Naive thymus-derived CD4-positive, alpha-beta T cell (primary cell): ENCODE measurements around the gene POLN. TPM values are rescaled to one million over a fixed set of nuclear protein-coding genes. Genes with fewer than 3 reads are reported as not detected.

ENCODE experiments used
- ATAC-seq: fragments of 150-1000 bp; cut with Tn5 transposase; 2 replicates; pipeline ENCODE4 v1.10.0; 2021; ENCODE audit warnings: mild to moderate bottlenecking, moderate library complexity
- CTCF ChIA-PET: fragments of 350-600 bp; sonication (Branson Sonifier 250); formaldehyde crosslinking; loops from one replicate; lab custom pipeline; 2021; ENCODE audit warnings: antibody characterized with exemption; lab: Charles Lee
- POLR2A ChIA-PET: fragments of 350-600 bp; sonication (Branson Sonifier 250); formaldehyde crosslinking; loops from one replicate; lab custom pipeline; 2021; ENCODE audit warnings: antibody characterized with exemption, inconsistent platforms; lab: Charles Lee
- DNase-seq, 9 donors: peaks; one replicate each; pipeline versions ENCODE4 v3.0.0 to v3.0.0-alpha.2; 2020 to 2022; ENCODE audit warnings: mixed read lengths in 1 of 9
- H3K27ac ChIP-seq: one replicate; pipeline ENCODE4 v1.7.0; 2013; ENCODE audit warnings: mild to moderate bottlenecking, low read depth, low read length, moderate library complexity
- H3K27me3 ChIP-seq, 2 donors: one replicate each; pipeline ENCODE4 v1.7.0; 2013; ENCODE audit warnings: low read length in 2 of 2, mild to moderate bottlenecking in 2 of 2, moderate library complexity in 2 of 2; ENCODE audit not compliant: control insufficient read depth in 2 of 2, insufficient read depth in 2 of 2
- H3K36me3 ChIP-seq, 3 experiments: 1 replicate in 2 of 3; 2 replicates in 1 of 3; pipeline ENCODE4 v1.7.0; 2013; ENCODE audit warnings: low read length in 3 of 3, mild to moderate bottlenecking in 3 of 3, moderate library complexity in 1 of 3; ENCODE audit not compliant: insufficient read depth in 3 of 3, control insufficient read depth in 2 of 3
- H3K4me1 ChIP-seq, 2 donors: one replicate each; pipeline ENCODE4 v1.7.0; 2013; ENCODE audit warnings: low read length in 2 of 2, mild to moderate bottlenecking in 2 of 2, moderate library complexity in 1 of 2; ENCODE audit not compliant: control insufficient read depth in 2 of 2, insufficient read depth in 2 of 2
- H3K4me3 ChIP-seq: 2 replicates; pipeline ENCODE4 v1.7.0; 2013; ENCODE audit warnings: mild to moderate bottlenecking, low read length
- H3K9me3 ChIP-seq, 3 experiments: 1 replicate in 2 of 3; 2 replicates in 1 of 3; pipeline ENCODE4 v1.7.0; 2013; ENCODE audit warnings: low read length in 3 of 3; ENCODE audit not compliant: control insufficient read depth in 2 of 3
- H3K27ac Mint-ChIP-seq, 9 donors: one replicate each; pipeline ENCODE4 v1.8.0; 2020 to 2022; ENCODE audit warnings: mixed read lengths in 9 of 9, mild to moderate bottlenecking in 8 of 9, moderate library complexity in 5 of 9, inconsistent platforms in 2 of 9
- H3K27me3 Mint-ChIP-seq, 5 donors: one replicate each; pipeline ENCODE4 v1.8.0; 2021 to 2022; ENCODE audit warnings: mixed read lengths in 5 of 5, mild to moderate bottlenecking in 1 of 5
- H3K36me3 Mint-ChIP-seq, 5 donors: one replicate each; pipeline ENCODE4 v1.8.0; 2020 to 2022; ENCODE audit warnings: mixed read lengths in 5 of 5, mild to moderate bottlenecking in 3 of 5, inconsistent platforms in 1 of 5
- H3K4me1 Mint-ChIP-seq, 7 donors: one replicate each; pipeline ENCODE4 v1.8.0; 2020 to 2022; ENCODE audit warnings: mixed read lengths in 7 of 7, mild to moderate bottlenecking in 3 of 7, inconsistent platforms in 1 of 7
- H3K4me3 Mint-ChIP-seq, 10 donors: one replicate each; pipeline ENCODE4 v1.8.0; 2020 to 2022; ENCODE audit warnings: mild to moderate bottlenecking in 10 of 10, mixed read lengths in 10 of 10, moderate library complexity in 6 of 10, inconsistent platforms in 2 of 10
- H3K9me3 Mint-ChIP-seq, 11 donors: one replicate each; pipeline ENCODE4 v1.8.0; 2020 to 2022; ENCODE audit warnings: mixed read lengths in 11 of 11, mild to moderate bottlenecking in 4 of 11, inconsistent platforms in 1 of 11, moderate library complexity in 1 of 11
- intact Hi-C, 2 donors: fragments of 100-400 bp; cut with micrococcal nuclease; formaldehyde crosslinking; loops; one replicate each; pipeline ENCODE4 v1.15.1; 2023
- polyA plus RNA-seq, 2 donors: library from polyadenylated mRNA; unstranded; fragments of 300-500 nt; fragmentation: Illumina TruSeq; gene quantifications; one replicate each; pipeline ENCODE4 v1.2.3, GENCODE V29; 2021
- total RNA-seq, 6 experiments: library from RNA in 5 of 6; stranded (reverse) in 5 of 6; gene quantifications; 1 replicate in 5 of 6; 2 replicates in 1 of 6; pipeline ENCODE4 v1.2.3 and lab custom pipeline; 2021 to 2026

POLN gene
- total and polyA plus RNA-seq, 7 experiments from 2014 or later, result 0.17 to 5.4 (median 2.9) TPM

GRCh38 chr4:2268357-2269205 is 26.7 kb upstream of the POLN start:
- intact Hi-C loops, result no loop called here
- Histone ChIP-seq H3K4me3 (no peak overlapping the region), H3K9me3 (no peaks in the 10 kb centered on the region), H3K4me1 (no peaks in the 10 kb centered on the region), H3K27ac (no peak overlapping the region), H3K36me3 (no peaks in the 10 kb centered on the region), H3K27me3 (no peaks in the 10 kb centered on the region)
- Mint-ChIP-seq H3K27me3 (no peaks in the 10 kb centered on the region), H3K4me1 (peaks cover 0 to 4% (median under 1%) of the 10 kb centered on the region in 7 donors), H3K9me3 (peaks cover 0 to 1% (median 0%) of the 10 kb centered on the region in 11 donors), H3K36me3 (peaks cover 0 to 8% (median 3%) of the 10 kb centered on the region in 5 donors), H3K4me3 (no peak overlapping the region), H3K27ac (peak overlapping the region in 1 of 9 donors; percentile 25)
- CTCF ChIA-PET, result no interaction called here
- POLR2A ChIA-PET, result interaction anchor here (1.3 kb wide), 1 partner anchor 125 kb away, joined by 3 read pairs; no protein-coding TSS in a partner anchor
- DNase-seq, result no peak
- no peak for ATAC-seq

- Histone ChIP-seq H3K27me3 (no peaks in the 10 kb centered on the region), H3K27ac (no peak overlapping the region), H3K36me3 (no peaks in the 10 kb centered on the region), H3K9me3 (no peaks in the 10 kb centered on the region), H3K4me1 (peaks cover 0 to 4% of the 10 kb centered on the region in 2 donors), H3K4me3 (no peak overlapping the region)
- CTCF ChIA-PET, result no interaction called here
- H3K36me3 Mint-ChIP-seq, result peaks cover 0 to 8% (median 0%) of the 10 kb centered on the region in 5 donors
- H3K9me3 Mint-ChIP-seq, result peaks cover 0 to 1% (median 0%) of the 10 kb centered on the region in 11 donors
- ATAC-seq, result no peak
- POLR2A ChIA-PET, result interaction anchor here (1.3 kb wide), 1 partner anchor 126 kb away, joined by 3 read pairs; no protein-coding TSS in a partner anchor
- intact Hi-C loops, result no loop called here
- no peak overlapping the region for H3K4me3 Mint-ChIP-seq
- H3K4me1 Mint-ChIP-seq, result peaks cover 0 to 6% (median 2%) of the 10 kb centered on the region in 7 donors
- DNase-seq, result no peak
- H3K27me3 Mint-ChIP-seq, result no peaks in the 10 kb centered on the region
- no peak overlapping the region for H3K27ac Mint-ChIP-seq
These were observed 25.9 kb upstream of the POLN start for GRCh38 chr4:2267841-2268240.

GRCh38 chr4:2267320-2267811 is 25.4 kb upstream of the POLN start:
- Histone ChIP-seq H3K27ac (no peak overlapping the region), H3K27me3 (no peaks in the 10 kb centered on the region), H3K4me1 (peaks cover 0 to 7% of the 10 kb centered on the region in 2 donors), H3K36me3 (no peaks in the 10 kb centered on the region), H3K9me3 (no peaks in the 10 kb centered on the region), H3K4me3 (no peak overlapping the region)
- POLR2A ChIA-PET, result interaction anchor here (0.6 to 1.3 kb wide), 2 partner anchors 21 to 126 kb away, joined by 3 to 5 read pairs; no protein-coding TSS in a partner anchor
- H3K36me3 Mint-ChIP-seq, result peaks cover 0 to 6% (median 0%) of the 10 kb centered on the region in 5 donors
- ATAC-seq, result no peak
- H3K9me3 Mint-ChIP-seq, result peaks cover 0 to 1% (median 0%) of the 10 kb centered on the region in 11 donors
- H3K27ac Mint-ChIP-seq, result no peak overlapping the region
- intact Hi-C loops, result no loop called here
- H3K4me1 Mint-ChIP-seq, result peaks cover 0 to 6% (median 1%) of the 10 kb centered on the region in 7 donors
- H3K4me3 Mint-ChIP-seq, result no peak overlapping the region
- CTCF ChIA-PET, result interaction anchor here (0.5 kb wide), 1 partner anchor 46 kb away, joined by 3 read pairs; no protein-coding TSS in a partner anchor
- H3K27me3 Mint-ChIP-seq, result no peaks in the 10 kb centered on the region
- no peak for DNase-seq

- H3K36me3 Mint-ChIP-seq, result peaks cover 0 to 4% (median 0%) of the 10 kb centered on the region in 5 donors
- no peak overlapping the region for H3K27ac ChIP-seq
- CTCF ChIA-PET, result no interaction called here
- H3K27me3 Mint-ChIP-seq, result no peaks in the 10 kb centered on the region
- H3K9me3 Mint-ChIP-seq, result peaks cover 0 to 1% (median 0%) of the 10 kb centered on the region in 11 donors
- no peak overlapping the region for H3K4me3 Mint-ChIP-seq
- peaks cover 0 to 6% (median 0%) of the 10 kb centered on the region in 7 donors for H3K4me1 Mint-ChIP-seq
- POLR2A ChIA-PET, result interaction anchor here (0.6 kb wide), 1 partner anchor 22 kb away, joined by 5 read pairs; no protein-coding TSS in a partner anchor
- peak overlapping the region in 1 of 9 donors; percentile 51 for H3K27ac Mint-ChIP-seq
- no peak overlapping the region for H3K4me3 ChIP-seq
- ATAC-seq, result no peak
- intact Hi-C loops, result no loop called here
- DNase-seq, result no peak
- no peaks in the 10 kb centered on the region for H3K27me3 ChIP-seq
- H3K36me3 ChIP-seq, result no peaks in the 10 kb centered on the region
- peaks cover 0 to 7% of the 10 kb centered on the region in 2 donors for H3K4me1 ChIP-seq
- H3K9me3 ChIP-seq, result no peaks in the 10 kb centered on the region
These were observed 24.9 kb upstream of the POLN start for GRCh38 chr4:2266821-2267220.

- POLR2A ChIA-PET, result no interaction called here
- peak overlapping the region in 1 of 9 donors; percentile 51 for H3K27ac Mint-ChIP-seq
- ATAC-seq, result no peak
These were observed 24.3 kb upstream of the POLN start for GRCh38 chr4:2266181-2266580.

More at GRCh38 chr4:2266181-2266580, 24.3 kb upstream of the POLN start:
- Histone ChIP-seq H3K4me3 (no peak overlapping the region), H3K27ac (no peak overlapping the region), H3K4me1 (peaks cover 0 to 7% of the 10 kb centered on the region in 2 donors), H3K36me3 (no peaks in the 10 kb centered on the region), H3K9me3 (no peaks in the 10 kb centered on the region), H3K27me3 (no peaks in the 10 kb centered on the region)
- peaks cover 0 to 1% (median 0%) of the 10 kb centered on the region in 11 donors for H3K9me3 Mint-ChIP-seq
- peaks cover 0 to 6% (median 0%) of the 10 kb centered on the region in 7 donors for H3K4me1 Mint-ChIP-seq
- H3K4me3 Mint-ChIP-seq, result no peak overlapping the region
- no peaks in the 10 kb centered on the region for H3K27me3 Mint-ChIP-seq
- H3K36me3 Mint-ChIP-seq, result peaks cover 0 to 4% (median 0%) of the 10 kb centered on the region in 5 donors
- DNase-seq, result no peak
- intact Hi-C loops, result no loop called here
- CTCF ChIA-PET, result no interaction called here
